Measurements from ENCODE around the gene CSF2.
"Not testable (repeated sequence)": the region's sequence is repeated elsewhere in the genome, so short reads cannot be mapped to it uniquely, and the experiment has no call there.

Gene CSF2

GRCh38 chr5:132094393-132095076 is 20.9 kb downstream of the CSF2 start:
- DNase-seq = peak; percentile 8

GRCh38 chr5:132095077-132095410 is 21.5 kb downstream of the CSF2 start:
- no peak for DNase-seq

GRCh38 chr5:132095424-132095972 is 21.9 kb downstream of the CSF2 start:
- no peak for DNase-seq

GRCh38 chr5:132096904-132097303 is 23.3 kb downstream of the CSF2 start:
- no peak for DNase-seq

GRCh38 chr5:132098151-132098594 is 24.6 kb downstream of the CSF2 start:
- DNase-seq = no peak

GRCh38 chr5:132098621-132099020 is 25.0 kb downstream of the CSF2 start:
- no peak for DNase-seq

GRCh38 chr5:132099076-132099748 is 25.6 kb downstream of the CSF2 start:
- DNase-seq = peak; percentile 2

GRCh38 chr5:132099905-132100304 is 26.3 kb downstream of the CSF2 start:
- DNase-seq = no peak

- no peak for DNase-seq
Observed at GRCh38 chr5:132100672-132101261, 27.2 kb downstream of the CSF2 start.

- no peak for DNase-seq
Observed at GRCh38 chr5:132101385-132101880, 27.8 kb downstream of the CSF2 start.

GRCh38 chr5:132102101-132102701 is 28.6 kb downstream of the CSF2 start:
- no peak for DNase-seq

GRCh38 chr5:132102944-132103331 is 29.3 kb downstream of the CSF2 start:
- no peak for DNase-seq

GRCh38 chr5:132103332-132103951 is 29.9 kb downstream of the CSF2 start:
- DNase-seq = no peak

GRCh38 chr5:132103969-132104391 is 30.4 kb downstream of the CSF2 start:
- no peak for DNase-seq

- no peak for DNase-seq
Observed at GRCh38 chr5:132104556-132104955, 31.0 kb downstream of the CSF2 start.

- DNase-seq = no peak
Observed at GRCh38 chr5:132105688-132106087, 32.1 kb downstream of the CSF2 start.

GRCh38 chr5:132108495-132108894 is 34.9 kb downstream of the CSF2 start:
- not testable (repeated sequence) for DNase-seq

- not testable (repeated sequence) for DNase-seq
Observed at GRCh38 chr5:132108957-132109356, 35.4 kb downstream of the CSF2 start.

- no peak for DNase-seq
Observed at GRCh38 chr5:132109494-132110053, 36.0 kb downstream of the CSF2 start.

- no peak for DNase-seq
Observed at GRCh38 chr5:132110195-132110594, 36.6 kb downstream of the CSF2 start.

- no peak for DNase-seq
Observed at GRCh38 chr5:132110930-132111329, 37.3 kb downstream of the CSF2 start.

- DNase-seq = no peak
Observed at GRCh38 chr5:132112111-132112510, 38.5 kb downstream of the CSF2 start.
